PC-9 (cell line): ENCODE data around the gene TACR2. TPM values are rescaled to one million over a fixed set of nuclear protein-coding genes. Genes with fewer than 3 reads are reported as not detected.

ENCODE experiments used
- BruUV-seq: library from RNA; stranded (reverse); fragments of 400-500 nt; replicated peaks from 2 replicates; lab custom pipeline; 2021; lab: Mats Ljungman, UMichigan
- CTCF ChIA-PET: fragments of 300-600 bp; sonication (Branson Sonifier 250); formaldehyde crosslinking; loops from one replicate; lab custom pipeline; 2022; ENCODE audit warnings: antibody characterized with exemption; lab: Charles Lee
- POLR2A ChIA-PET: fragments of 300-600 bp; sonication (Branson Sonifier 250); formaldehyde crosslinking; loops from one replicate; lab custom pipeline; 2022; ENCODE audit warnings: antibody characterized with exemption; ENCODE audit not compliant: unreplicated experiment; lab: Charles Lee
- DNase-seq, 2 experiments: peaks; one replicate each; pipeline versions ENCODE4 v3.0.0 to v3.0.0-alpha.2; 2015 to 2022; ENCODE audit warnings: mixed read lengths in 1 of 2
- H2AFZ ChIP-seq: fragments of 200-600 bp; sonication (generic); 2 replicates; pipeline ENCODE4 v1.8.1; 2017; ENCODE audit warnings: antibody characterized with exemption
- H3F3A ChIP-seq: fragments of 200-600 bp; sonication (generic); 2 replicates; pipeline ENCODE4 v1.8.1; 2017; ENCODE audit warnings: antibody characterized with exemption, mild to moderate bottlenecking, low read depth; ENCODE audit not compliant: insufficient read depth
- H3K27ac ChIP-seq: fragments of 200-600 bp; sonication (generic); 2 replicates; pipeline ENCODE4 v1.6.1; 2016; ENCODE audit warnings: mixed run types
- H3K27me3 ChIP-seq: fragments of 200-600 bp; sonication (generic); 2 replicates; pipeline ENCODE4 v1.6.1; 2016; ENCODE audit warnings: low read depth, mixed run types; ENCODE audit not compliant: insufficient read depth
- H3K36me3 ChIP-seq: fragments of 200-600 bp; sonication (generic); 2 replicates; pipeline ENCODE4 v1.6.1; 2016; ENCODE audit warnings: low read depth, mixed run types
- H3K4me1 ChIP-seq: fragments of 200-600 bp; sonication (generic); replicated peaks from 2 replicates; pipeline ENCODE4 v1.6.1; 2016; ENCODE audit warnings: mixed run types; ENCODE audit not compliant: insufficient read depth
- H3K4me2 ChIP-seq: fragments of 200-600 bp; sonication (generic); 2 replicates; pipeline ENCODE4 v1.6.1; 2017; ENCODE audit warnings: mixed run types
- H3K4me3 ChIP-seq: fragments of 200-600 bp; sonication (generic); 2 replicates; pipeline ENCODE4 v1.6.1; 2016; ENCODE audit warnings: mixed run types
- H3K79me2 ChIP-seq: fragments of 200-600 bp; sonication (generic); 2 replicates; pipeline ENCODE4 v1.6.1; 2017; ENCODE audit warnings: low read depth, mixed run types
- H3K9me2 ChIP-seq: fragments of 200-600 bp; sonication (generic); 2 replicates; pipeline ENCODE4 v1.8.1; 2017; ENCODE audit warnings: mild to moderate bottlenecking; ENCODE audit not compliant: insufficient read depth
- H3K9me3 ChIP-seq: fragments of 200-600 bp; sonication (generic); 2 replicates; pipeline ENCODE4 v1.8.1; 2016; ENCODE audit warnings: low read depth; ENCODE audit not compliant: insufficient read depth
- H4K20me1 ChIP-seq: fragments of 200-600 bp; sonication (generic); 2 replicates; pipeline ENCODE4 v1.8.1; 2017; ENCODE audit not compliant: insufficient read depth
- CTCF ChIP-seq: fragments of 200-600 bp; sonication (generic); conservative IDR thresholded peaks from 2 replicates; pipeline ENCODE4 v1.6.1; 2017; ENCODE audit warnings: mixed run types, antibody characterized with exemption, mild to moderate bottlenecking, moderate library complexity
- EZH2 ChIP-seq: fragments of 200-600 bp; sonication (generic); IDR thresholded peaks from 2 replicates; pipeline ENCODE4 v1.8.0; 2017; ENCODE audit warnings: antibody characterized with exemption, low read depth
- intact Hi-C: fragments of 100-400 bp; cut with micrococcal nuclease; formaldehyde crosslinking; loops from one replicate; pipeline ENCODE4 v1.10.0; 2022; ENCODE audit not compliant: unreplicated experiment
- total RNA-seq: library from RNA; stranded (reverse); gene quantifications from 2 replicates; pipeline ENCODE4 v1.2.3, GENCODE V29; 2021

Gene TACR2
- total RNA-seq, 1 experiment from 2014 or later, result not detected

GRCh38 chr10:69464801-69465401, 48.2 kb upstream of the TACR2 start:
- Histone ChIP-seq H3K4me3 (no peak overlapping the region), H2AFZ (no peak overlapping the region), H3K36me3 (no peaks in the 10 kb centered on the region), H3K27ac (peak overlapping the region; percentile 25; the same call in 1 of the 2 replicates), H3K9me2 (no peaks in the 10 kb centered on the region), H4K20me1 (no peaks in the 10 kb centered on the region; the same call in 1 of the 2 replicates), H3K4me2 (peak overlapping the region; percentile 46), H3K27me3 (no peaks in the 10 kb centered on the region), H3K79me2 (peaks cover 93% of the 10 kb centered on the region), H3K9me3 (no peaks in the 10 kb centered on the region), H3F3A (peaks cover 41% of the 10 kb centered on the region), H3K4me1 (peaks cover 79% of the 10 kb centered on the region)
- peak; percentile 54 to 71 for DNase-seq
- intact Hi-C loops, result no loop called here
- ChIA-PET POLR2A (interaction anchor here (0.5 to 1.0 kb wide), 6 partner anchors 15 to 316 kb away, joined by 3 to 5 read pairs (median 3); no protein-coding TSS in a partner anchor), CTCF (interaction anchor here (0.6 to 0.7 kb wide), 4 partner anchors 7 to 50 kb away, joined by 3 to 4 read pairs (median 3); partner anchors contain the start of gene TSPAN15)
- TF ChIP-seq CTCF, result no peak
- no TSS peak for BruUV-seq

DNA sequence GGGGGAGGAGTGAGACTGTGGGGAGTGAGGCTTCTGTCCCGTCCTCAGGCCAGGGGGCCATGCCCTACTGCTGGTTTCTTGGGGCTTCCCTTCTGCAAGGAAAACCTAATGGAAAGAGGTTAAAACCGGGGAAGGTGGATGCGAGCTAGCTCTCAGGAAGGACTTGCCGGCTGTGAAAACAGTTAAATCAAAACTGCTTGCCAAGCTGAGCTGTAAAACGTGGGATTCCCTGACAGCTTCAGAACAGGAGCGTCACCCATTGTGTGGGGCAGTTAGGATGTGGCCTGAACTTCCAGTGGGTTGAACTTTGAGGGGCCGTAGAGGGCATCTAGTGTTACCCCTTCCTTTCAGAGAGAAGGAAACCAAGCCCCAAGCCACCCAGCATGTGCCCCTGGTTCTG, 47.7 kb upstream of the TACR2 start:
- H2AFZ ChIP-seq, result no peak overlapping the region
- BruUV-seq, result no TSS peak
- peak overlapping the region; percentile 25; the same call in 1 of the 2 replicates for H3K27ac ChIP-seq
- intact Hi-C loops, result no loop called here
- TF ChIP-seq CTCF (no peak), EZH2 (no peak)
- peaks cover 79% of the 10 kb centered on the region for H3K4me1 ChIP-seq
- DNase-seq, result no peak
- ChIA-PET POLR2A (interaction anchor here (1.0 kb wide), 1 partner anchor 14 kb away, joined by 5 read pairs; no protein-coding TSS in a partner anchor), CTCF (no interaction called here)
- H3K9me2 ChIP-seq, result no peaks in the 10 kb centered on the region
- H3K36me3 ChIP-seq, result no peaks in the 10 kb centered on the region
- no peaks in the 10 kb centered on the region for H3K9me3 ChIP-seq
- peak overlapping the region; percentile 46 for H3K4me2 ChIP-seq
- no peak overlapping the region for H3K4me3 ChIP-seq
- H4K20me1 ChIP-seq, result no peaks in the 10 kb centered on the region; the same call in 1 of the 2 replicates
- H3F3A ChIP-seq, result peaks cover 41% of the 10 kb centered on the region
- no peaks in the 10 kb centered on the region for H3K27me3 ChIP-seq
- H3K79me2 ChIP-seq, result peaks cover 94% of the 10 kb centered on the region

DNA sequence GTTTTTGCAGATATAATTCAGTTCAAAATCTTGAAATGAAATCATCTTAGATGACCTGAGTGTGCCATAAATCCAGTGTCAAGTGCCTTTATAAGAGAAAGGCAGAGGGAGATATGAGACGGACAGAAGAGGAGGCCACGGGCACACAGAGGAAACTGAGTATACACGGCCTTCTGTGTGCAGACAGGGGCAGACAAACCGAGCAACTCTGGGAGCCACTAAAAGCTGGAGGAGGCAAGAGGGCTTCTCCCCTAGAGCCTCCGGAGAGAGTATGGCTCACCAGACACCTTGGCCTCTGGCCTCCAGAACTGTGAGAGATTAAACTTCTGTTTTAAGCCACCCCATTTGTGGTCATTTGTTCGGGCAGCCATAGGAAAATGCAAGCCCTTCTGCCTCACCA, 47.2 kb upstream of the TACR2 start:
- H3K79me2 ChIP-seq, result peaks cover 93% of the 10 kb centered on the region
- H3K4me1 ChIP-seq, result peaks cover 79% of the 10 kb centered on the region
- ChIA-PET POLR2A (no interaction called here), CTCF (no interaction called here)
- H3K36me3 ChIP-seq, result no peaks in the 10 kb centered on the region
- H3F3A ChIP-seq, result peaks cover 41% of the 10 kb centered on the region
- H2AFZ ChIP-seq, result no peak overlapping the region
- peak overlapping the region; percentile 25; the same call in 1 of the 2 replicates for H3K27ac ChIP-seq
- intact Hi-C loops, result no loop called here
- no peaks in the 10 kb centered on the region for H3K9me2 ChIP-seq
- H3K27me3 ChIP-seq, result no peaks in the 10 kb centered on the region
- no TSS peak for BruUV-seq
- H3K4me2 ChIP-seq, result peak overlapping the region; percentile 46
- H4K20me1 ChIP-seq, result no peaks in the 10 kb centered on the region; the same call in 1 of the 2 replicates
- DNase-seq, result no peak
- no peak overlapping the region for H3K4me3 ChIP-seq
- no peaks in the 10 kb centered on the region for H3K9me3 ChIP-seq
- TF ChIP-seq EZH2, result no peak
- no peak for TF ChIP-seq CTCF
